T-cell (primary cell): ENCODE data around the gene TEX44. TPM values are rescaled to one million over a fixed set of nuclear protein-coding genes. Genes with fewer than 3 reads are reported as not detected.

Experiments
- ATAC-seq, 4 experiments: fragments of 200-7000 bp in 3 of 4; fragments of 150-1000 bp in 1 of 4; cut with Tn5 transposase; replicated peaks in 1 of 4; 1 replicate in 3 of 4; 2 replicates in 1 of 4; pipeline ENCODE4 v1.10.0; 2021; ENCODE audit warnings: moderate library complexity in 3 of 4, mild to moderate bottlenecking in 2 of 4, moderate number of reproducible peaks in 1 of 4
- CTCF ChIA-PET, 2 donors: fragments of 300-600 bp; sonication (Branson Sonifier 250); formaldehyde crosslinking; loops; one replicate each; lab custom pipeline; 2022; ENCODE audit warnings: antibody characterized with exemption in 2 of 2; lab: Charles Lee
- POLR2A ChIA-PET, 2 donors: fragments of 300-600 bp; sonication (Branson Sonifier 250); formaldehyde crosslinking; loops; one replicate each; lab custom pipeline; 2022; ENCODE audit warnings: antibody characterized with exemption in 2 of 2; lab: Charles Lee
- DNase-seq, 35 experiments: peaks; one replicate each; pipeline versions ENCODE4 v3.0.0 to v3.0.0-alpha.2; 2013 to 2023
- H3K27ac ChIP-seq: one replicate; pipeline ENCODE4 v1.5.1; 2013; ENCODE audit warnings: low read length
- H3K27me3 ChIP-seq, 2 experiments: replicated peaks in 1 of 2; 1 replicate in 1 of 2; 2 replicates in 1 of 2; pipeline versions ENCODE4 v1.6.1 to v1.7.0; 2013; ENCODE audit warnings: low read length in 1 of 2, mixed read lengths in 1 of 2; ENCODE audit not compliant: control insufficient read depth in 2 of 2, insufficient read depth in 2 of 2; ENCODE audit errors: extremely low read depth in 1 of 2
- H3K36me3 ChIP-seq, 2 donors: 1 replicate in 1 of 2; 2 replicates in 1 of 2; pipeline versions ENCODE4 v1.6.1 to v1.7.0; 2013; ENCODE audit warnings: low read length in 1 of 2; ENCODE audit not compliant: control insufficient read depth in 2 of 2, insufficient read depth in 1 of 2; ENCODE audit errors: extremely low read depth in 1 of 2
- H3K4me1 ChIP-seq, 2 experiments: 1 replicate in 1 of 2; 2 replicates in 1 of 2; pipeline versions ENCODE4 v1.6.1 to v1.7.0; 2013; ENCODE audit warnings: low read length in 2 of 2, mixed read lengths in 1 of 2; ENCODE audit not compliant: insufficient read depth in 2 of 2, control insufficient read depth in 1 of 2; ENCODE audit errors: extremely low read depth in 1 of 2
- H3K4me3 ChIP-seq, 2 donors: 1 replicate in 1 of 2; 2 replicates in 1 of 2; pipeline versions ENCODE4 v1.5.1 to v1.7.0; 2013; ENCODE audit warnings: mild to moderate bottlenecking in 2 of 2, low read length in 1 of 2, moderate library complexity in 1 of 2; ENCODE audit not compliant: control insufficient read depth in 1 of 2; ENCODE audit errors: extremely low read depth in 1 of 2
- H3K9me3 ChIP-seq: 2 replicates; pipeline ENCODE4 v1.7.0; 2013
- H3K27ac Mint-ChIP-seq, 2 donors: one replicate each; pipeline ENCODE4 v1.8.0; 2020 to 2021; ENCODE audit warnings: mild to moderate bottlenecking in 2 of 2, mixed read lengths in 2 of 2
- H3K27me3 Mint-ChIP-seq, 2 donors: one replicate each; pipeline ENCODE4 v1.8.0; 2021 to 2022; ENCODE audit warnings: mixed read lengths in 2 of 2
- H3K36me3 Mint-ChIP-seq: one replicate; pipeline ENCODE4 v1.8.0; 2021; ENCODE audit warnings: mixed read lengths
- H3K4me1 Mint-ChIP-seq, 3 donors: one replicate each; pipeline ENCODE4 v1.8.0; 2020 to 2022; ENCODE audit warnings: mixed read lengths in 3 of 3, mild to moderate bottlenecking in 1 of 3
- H3K4me3 Mint-ChIP-seq, 3 donors: one replicate each; pipeline ENCODE4 v1.8.0; 2020 to 2022; ENCODE audit warnings: mild to moderate bottlenecking in 3 of 3, mixed read lengths in 3 of 3, moderate library complexity in 3 of 3
- H3K9me3 Mint-ChIP-seq, 3 donors: one replicate each; pipeline ENCODE4 v1.8.0; 2020 to 2022; ENCODE audit warnings: mixed read lengths in 3 of 3
- WGBS: methylation state at CpG from one replicate; pipeline ENCODE4 v1.1.5; 2013; ENCODE audit warnings: missing lambda C conversion rate; ENCODE audit not compliant: insufficient coverage; 5-methylcytosine and 5-hydroxymethylcytosine counted together
- total RNA-seq, 35 experiments: library from RNA in 6 of 35; stranded (reverse) in 6 of 35; fragments of 120-200 nt in 1 of 35; gene quantifications; one replicate each; pipeline versions ENCODE4 v1.2.1 to v1.2.4 and lab custom pipeline; 2013 to 2026

The TEX44 gene
- not detected for total RNA-seq
- total RNA-seq (2013), result not detected
- 0 reads per million in 29 experiments for total RNA-seq (lab: John Stamatoyannopoulos, UW)

DNA sequence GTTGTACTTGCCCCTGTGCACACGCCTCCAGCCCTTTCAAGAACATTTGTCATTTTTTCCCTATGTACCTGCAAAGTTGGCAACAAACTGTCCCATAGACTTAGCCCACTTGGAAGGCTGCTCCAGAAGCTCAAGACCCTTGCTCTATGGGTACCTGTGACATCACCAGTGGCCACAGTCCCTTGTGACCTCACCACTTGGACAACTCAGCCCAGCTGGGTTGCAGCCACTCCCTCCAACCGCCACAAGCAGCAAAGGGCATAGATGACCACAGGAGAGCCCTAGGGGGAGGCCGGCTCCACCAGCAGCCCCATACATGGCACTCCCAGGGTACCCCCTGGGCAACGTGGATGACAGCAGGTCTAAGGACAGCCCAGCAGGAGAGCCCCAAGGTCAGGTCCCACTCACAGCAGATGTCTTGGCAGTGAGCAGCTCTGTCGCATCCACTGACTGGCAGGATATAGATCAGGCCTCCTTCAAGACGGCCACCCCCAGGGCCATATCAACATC is at the start of gene TEX44:
Gene TEX44 (plus strand): TSS at position 229 of the 510 bp plus-strand sequence. CDS start 88 bp downstream, at position 317.
- H3K4me1 ChIP-seq, result no peaks in the 10 kb centered on the region
- H3K27ac ChIP-seq, result no peak within 1 kb of the TSS
- no peaks in the 10 kb centered on the region for H3K9me3 ChIP-seq
- H3K4me1 Mint-ChIP-seq, result no peaks in the 10 kb centered on the region
- H3K27me3 ChIP-seq, result peaks cover 0 to 14% of the 10 kb centered on the region in 2 experiments
- H3K4me3 Mint-ChIP-seq, result no peak within 1 kb of the TSS
- no peaks in the 10 kb centered on the region for H3K27me3 Mint-ChIP-seq
- no peaks in the 10 kb centered on the region for H3K36me3 ChIP-seq
- POLR2A ChIA-PET, result no interaction called here
- DNase-seq, result no peak
- H3K9me3 Mint-ChIP-seq, result no peaks in the 10 kb centered on the region
- 69% methylated on average over 6 of the region's 6 CpGs for whole genome bisulfite sequencing
- no peak within 1 kb of the TSS for H3K4me3 ChIP-seq
- no peak within 1 kb of the TSS for H3K27ac Mint-ChIP-seq
- ATAC-seq, result no peak
- H3K36me3 Mint-ChIP-seq, result no peaks in the 10 kb centered on the region
- CTCF ChIA-PET, result no interaction called here

DNA sequence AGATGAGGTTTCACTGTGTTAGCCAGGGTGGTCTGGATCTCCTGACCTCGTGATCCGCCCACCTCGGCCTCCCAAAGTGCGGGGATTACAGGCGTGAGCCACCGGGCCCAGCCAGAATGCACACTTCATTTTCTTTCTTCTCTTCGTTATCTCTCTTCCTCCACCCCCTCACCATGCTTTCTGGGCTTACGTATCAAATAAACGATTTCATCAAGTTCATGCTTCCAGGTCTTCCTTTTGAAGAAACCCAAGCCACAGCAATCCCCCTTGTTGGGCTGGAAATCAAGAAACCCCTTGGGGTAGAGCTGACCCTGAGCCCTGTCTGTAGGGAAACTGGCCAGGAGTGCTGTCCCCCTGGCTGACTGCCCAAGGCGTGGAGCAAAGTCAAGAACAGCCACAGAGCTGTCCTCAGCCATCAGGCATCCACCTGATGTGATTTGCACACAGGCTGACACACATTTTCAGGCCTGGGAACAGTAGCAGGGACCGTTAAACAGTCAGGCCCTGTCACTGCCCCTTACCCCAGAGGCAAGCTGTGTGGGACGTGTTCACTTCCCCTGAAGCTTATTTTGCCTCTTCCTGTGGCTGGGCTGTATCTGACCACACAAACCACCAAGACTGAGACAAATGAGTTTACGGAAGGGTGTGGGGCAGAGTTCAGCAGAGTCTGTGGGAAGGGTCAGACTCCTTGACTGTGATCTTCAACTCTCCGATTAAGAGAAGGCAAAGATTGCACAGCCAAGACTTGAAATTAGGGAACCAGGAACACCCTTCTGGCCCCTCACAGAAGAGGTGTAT is 47.4 kb upstream of the TEX44 start:
- Histone ChIP-seq H3K36me3 (no peaks in the 10 kb centered on the region), H3K27ac (peak overlapping the region; percentile 78), H3K9me3 (peaks cover 2% of the 10 kb centered on the region), H3K4me1 (peaks cover 8 to 65% of the 10 kb centered on the region in 2 experiments), H3K4me3 (peak overlapping the region in 1 of 2 donors; percentile 21), H3K27me3 (no peaks in the 10 kb centered on the region)
- peak; percentile 74 to 92 (median 78) for ATAC-seq
- WGBS, result 4% methylated on average over 7 of the region's 14 CpGs
- Mint-ChIP-seq H3K4me1 (peaks cover 17 to 41% (median 24%) of the 10 kb centered on the region in 3 donors), H3K27me3 (no peaks in the 10 kb centered on the region), H3K4me3 (peak overlapping the region; percentile 26 to 76 (median 45)), H3K9me3 (peaks cover 3 to 14% (median 5%) of the 10 kb centered on the region in 3 donors), H3K27ac (peak overlapping the region; percentile 87 to 94), H3K36me3 (peaks cover 10% of the 10 kb centered on the region)
- POLR2A ChIA-PET, result no interaction called here
- CTCF ChIA-PET, result no interaction called here
- DNase-seq, result peak in 25 of 35 experiments; percentile 9 to 59 (median 27)

DNA sequence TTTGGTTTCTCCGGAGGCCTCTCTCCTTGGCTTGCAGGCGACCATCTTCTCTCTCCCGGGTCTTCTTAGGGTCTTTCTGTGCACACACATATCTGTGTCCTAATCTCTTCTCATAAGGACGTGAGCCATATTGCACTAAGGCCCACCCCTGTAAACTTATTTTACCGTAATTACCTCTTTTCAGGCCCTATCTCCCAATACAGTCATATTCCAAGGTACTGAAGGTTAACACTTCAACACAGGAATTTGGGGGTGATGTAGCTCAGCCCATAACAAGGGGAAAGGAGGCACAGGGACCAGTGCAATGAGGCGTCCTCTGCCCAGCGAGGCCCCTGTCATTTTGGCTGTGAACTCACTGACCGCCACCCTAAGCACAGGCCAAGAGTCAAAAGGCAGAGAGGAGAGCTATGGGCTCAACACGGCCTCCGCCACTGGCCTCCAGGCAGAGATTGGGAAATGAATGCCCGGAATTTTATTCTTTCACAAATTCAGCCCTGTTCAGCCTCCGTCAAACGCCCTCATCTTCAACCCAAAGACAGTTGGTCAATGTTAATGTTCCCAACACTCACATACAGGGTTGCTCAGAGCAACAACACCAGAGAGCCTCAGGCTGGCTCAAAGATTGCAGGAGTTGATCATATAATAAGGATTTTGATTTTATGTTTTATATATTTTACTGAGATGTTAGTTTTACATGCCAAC is 46.5 kb upstream of the TEX44 start:
- Mint-ChIP-seq H3K27ac (peak overlapping the region; percentile 87 to 94), H3K27me3 (no peaks in the 10 kb centered on the region), H3K9me3 (peaks cover 3 to 14% (median 5%) of the 10 kb centered on the region in 3 donors), H3K4me1 (peaks cover 17 to 41% (median 24%) of the 10 kb centered on the region in 3 donors), H3K4me3 (peak overlapping the region; percentile 26 to 76 (median 45)), H3K36me3 (peaks cover 10% of the 10 kb centered on the region)
- ChIA-PET CTCF (interaction anchor here in 1 of 2 donors (1.0 kb wide), 1 partner anchor 10 kb away, joined by 4 read pairs; no protein-coding TSS in a partner anchor), POLR2A (no interaction called here)
- Histone ChIP-seq H3K9me3 (peaks cover 2% of the 10 kb centered on the region), H3K27ac (peak overlapping the region; percentile 78), H3K4me1 (peaks cover 8 to 64% of the 10 kb centered on the region in 2 experiments), H3K36me3 (no peaks in the 10 kb centered on the region), H3K27me3 (no peaks in the 10 kb centered on the region), H3K4me3 (no peak overlapping the region)
- no peak for DNase-seq
- 87% methylated on average over 6 of the region's 13 CpGs for WGBS
- no peak for ATAC-seq

DNA sequence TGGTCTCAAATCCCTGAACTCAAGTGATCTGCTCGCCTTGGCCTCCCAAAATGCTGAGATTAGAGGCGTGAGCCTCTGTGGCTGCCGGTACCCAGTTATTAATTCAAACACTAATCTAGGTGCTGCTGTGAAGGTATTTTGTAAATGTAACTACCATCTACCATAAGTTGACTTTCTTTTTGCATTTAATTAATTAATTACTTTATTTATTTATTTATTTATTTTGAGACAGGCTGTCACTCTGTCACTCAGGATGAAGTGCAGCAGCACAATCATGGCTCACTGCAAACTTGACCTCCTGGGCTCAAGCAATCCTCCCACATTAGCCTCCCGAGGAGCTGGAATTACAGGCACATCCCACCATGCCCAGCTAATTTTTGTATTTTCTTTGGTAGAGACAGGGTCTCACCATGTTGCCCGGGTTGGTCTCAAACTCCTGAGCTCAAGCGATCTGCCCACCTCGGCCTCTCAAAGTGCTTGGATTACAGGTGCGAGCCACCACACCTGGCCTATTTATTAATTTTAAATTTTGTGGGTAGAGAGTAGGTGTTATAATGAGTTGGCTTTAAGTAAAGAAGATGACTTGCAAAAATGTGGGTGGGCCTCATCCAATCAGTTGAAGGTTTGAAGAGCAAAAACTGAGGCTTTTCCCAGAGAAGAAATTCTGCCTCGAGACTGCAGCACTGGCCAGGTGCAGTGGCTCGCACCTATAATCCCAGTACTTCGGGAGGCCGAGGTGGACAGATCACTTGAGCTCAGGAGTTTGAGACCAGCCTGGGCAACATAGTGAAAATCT is 45.2 kb upstream of the TEX44 start:
- no peak overlapping the region for H3K27ac Mint-ChIP-seq
- H3K4me3 Mint-ChIP-seq, result peak overlapping the region in 1 of 3 donors; percentile 37
- DNase-seq, result no peak

DNA sequence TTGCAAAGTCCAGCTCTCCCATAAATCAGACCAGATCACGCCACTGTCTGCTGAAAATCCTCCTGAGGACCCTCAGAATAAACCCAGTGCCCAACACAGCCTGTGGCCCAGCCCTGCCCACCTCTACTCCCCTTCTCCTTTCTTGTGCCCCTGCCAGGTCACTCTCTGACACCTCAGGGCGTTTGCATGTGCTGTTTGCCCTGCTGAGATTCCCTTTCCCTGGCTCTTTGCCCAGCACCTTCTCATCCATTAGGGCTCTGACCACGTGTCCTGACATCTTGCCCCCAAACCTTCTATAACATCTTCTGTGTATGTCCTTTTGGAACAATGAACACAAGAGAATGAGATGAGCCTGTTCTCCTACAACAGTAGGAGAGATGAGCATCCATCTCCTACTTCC is 43.9 kb upstream of the TEX44 start:
- H3K9me3 Mint-ChIP-seq, result peaks cover 0 to 12% (median 11%) of the 10 kb centered on the region in 3 donors
- Histone ChIP-seq H3K9me3 (peaks cover 2% of the 10 kb centered on the region), H3K27me3 (no peaks in the 10 kb centered on the region), H3K36me3 (no peaks in the 10 kb centered on the region), H3K4me1 (peaks cover 8 to 57% of the 10 kb centered on the region in 2 experiments), H3K4me3 (no peak overlapping the region), H3K27ac (no peak overlapping the region)
- H3K4me3 Mint-ChIP-seq, result no peak overlapping the region
- no peak overlapping the region for H3K27ac Mint-ChIP-seq
- no peaks in the 10 kb centered on the region for H3K27me3 Mint-ChIP-seq
- 83% methylated on average over 2 of the region's 3 CpGs for WGBS
- DNase-seq (no peak), ATAC-seq (no peak)
- peaks cover 17 to 41% (median 24%) of the 10 kb centered on the region in 3 donors for H3K4me1 Mint-ChIP-seq
- ChIA-PET CTCF (no interaction called here), POLR2A (no interaction called here)
- peaks cover 14% of the 10 kb centered on the region for H3K36me3 Mint-ChIP-seq

More for the DNA sequence above, 45.2 kb upstream of the TEX44 start:
- ChIA-PET POLR2A (no interaction called here), CTCF (interaction anchor here in 1 of 2 donors (0.7 kb wide), 1 partner anchor 11 kb away, joined by 4 read pairs; no protein-coding TSS in a partner anchor)
- peaks cover 17 to 38% (median 24%) of the 10 kb centered on the region in 3 donors for H3K4me1 Mint-ChIP-seq
- Histone ChIP-seq H3K27ac (no peak overlapping the region), H3K4me3 (no peak overlapping the region), H3K36me3 (no peaks in the 10 kb centered on the region), H3K9me3 (peaks cover 2% of the 10 kb centered on the region), H3K4me1 (peaks cover 8 to 58% of the 10 kb centered on the region in 2 experiments), H3K27me3 (no peaks in the 10 kb centered on the region)
- 100% methylated on average over 6 of the region's 12 CpGs for WGBS
- peaks cover 7% of the 10 kb centered on the region for H3K36me3 Mint-ChIP-seq
- peaks cover 3 to 9% (median 5%) of the 10 kb centered on the region in 3 donors for H3K9me3 Mint-ChIP-seq
- no peak for ATAC-seq
- H3K27me3 Mint-ChIP-seq, result no peaks in the 10 kb centered on the region
